ENCODE measurements around the gene RNASEL.

- TF ChIP-seq, protein P1, sequence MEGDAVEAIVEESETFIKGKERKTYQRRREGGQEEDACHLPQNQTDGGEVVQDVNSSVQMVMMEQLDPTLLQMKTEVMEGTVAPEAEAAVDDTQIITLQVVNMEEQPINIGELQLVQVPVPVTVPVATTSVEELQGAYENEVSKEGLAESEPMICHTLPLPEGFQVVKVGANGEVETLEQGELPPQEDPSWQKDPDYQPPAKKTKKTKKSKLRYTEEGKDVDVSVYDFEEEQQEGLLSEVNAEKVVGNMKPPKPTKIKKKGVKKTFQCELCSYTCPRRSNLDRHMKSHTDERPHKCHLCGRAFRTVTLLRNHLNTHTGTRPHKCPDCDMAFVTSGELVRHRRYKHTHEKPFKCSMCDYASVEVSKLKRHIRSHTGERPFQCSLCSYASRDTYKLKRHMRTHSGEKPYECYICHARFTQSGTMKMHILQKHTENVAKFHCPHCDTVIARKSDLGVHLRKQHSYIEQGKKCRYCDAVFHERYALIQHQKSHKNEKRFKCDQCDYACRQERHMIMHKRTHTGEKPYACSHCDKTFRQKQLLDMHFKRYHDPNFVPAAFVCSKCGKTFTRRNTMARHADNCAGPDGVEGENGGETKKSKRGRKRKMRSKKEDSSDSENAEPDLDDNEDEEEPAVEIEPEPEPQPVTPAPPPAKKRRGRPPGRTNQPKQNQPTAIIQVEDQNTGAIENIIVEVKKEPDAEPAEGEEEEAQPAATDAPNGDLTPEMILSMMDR (optimal IDR thresholded peaks at IDR 0.05 in 1 of 3, IDR thresholded peaks at IDR 0.05 in 1 of 3, conservative IDR thresholded peaks at IDR 0.05 in 1 of 3; ENCODE audit: extremely low read depth in 1 of 3, insufficient read depth in 2 of 3, low read length in 3 of 3), result no peak
- no peak for TF ChIP-seq EZH2 (IDR thresholded peaks at IDR 0.05; ENCODE audit: low read length)
Measured at GRCh38 chr1:182587093-182587492, 2.0 kb downstream of the RNASEL start.
